ENCODE measurements around the gene IRAK4.
A peak's percentile ranks its signal among the peaks of the same experiment; 100 is the strongest.

The IRAK4 gene

DNA sequence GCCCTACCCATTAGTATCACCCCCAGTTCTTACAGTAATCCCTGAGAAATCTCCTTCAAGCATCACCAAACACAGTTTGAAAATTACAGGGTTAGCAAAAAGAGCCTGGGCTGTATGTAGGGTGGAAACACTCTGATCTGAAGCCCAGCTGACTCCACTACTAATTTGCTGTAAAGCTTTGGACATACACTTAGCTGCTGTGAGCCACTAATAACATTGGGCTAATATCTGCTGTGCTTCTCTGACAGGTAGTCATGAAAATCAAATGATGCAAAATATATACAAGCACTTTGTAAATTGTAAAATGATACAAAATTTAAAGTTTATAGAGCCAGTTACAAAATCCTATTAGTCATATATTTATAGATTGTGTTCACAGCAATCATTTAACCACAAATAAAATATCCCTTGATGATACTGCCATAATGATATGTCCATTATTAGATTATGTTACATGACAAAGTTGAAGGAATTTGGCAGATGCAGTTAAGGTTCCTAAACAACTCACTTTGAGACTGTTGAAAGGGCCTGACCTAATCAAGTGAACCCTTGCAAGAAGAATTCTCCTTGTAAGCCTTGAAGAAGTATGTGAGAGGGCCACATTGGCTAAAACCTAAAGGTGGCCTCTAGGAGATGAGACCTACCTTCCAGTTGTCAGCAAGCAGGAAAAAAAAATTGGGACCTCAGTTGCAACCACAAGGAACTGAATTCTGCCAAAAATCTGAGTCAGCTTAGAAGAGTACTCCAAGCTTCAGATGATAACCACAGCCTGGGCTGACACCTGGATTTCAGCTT is 28.3 kb downstream of the IRAK4 start:
- no peaks in the 10 kb centered on the region for H3K4me1 ChIP-seq (ENCODE audit: control insufficient read depth, insufficient read depth, low read length)
- no peaks in the 10 kb centered on the region for H3K27me3 ChIP-seq (ENCODE audit: control insufficient read depth, insufficient read depth, low read length)
- no peak overlapping the region for H3K27ac ChIP-seq (ENCODE audit: low read depth, low read length)
- no peak overlapping the region for H3K9ac ChIP-seq (ENCODE audit: low read length)
- H3K36me3 ChIP-seq (ENCODE audit: control insufficient read depth, insufficient read depth, low read length) = peaks cover 15% of the 10 kb centered on the region
- no peak overlapping the region for H3K4me3 ChIP-seq (ENCODE audit: low read length)

DNA sequence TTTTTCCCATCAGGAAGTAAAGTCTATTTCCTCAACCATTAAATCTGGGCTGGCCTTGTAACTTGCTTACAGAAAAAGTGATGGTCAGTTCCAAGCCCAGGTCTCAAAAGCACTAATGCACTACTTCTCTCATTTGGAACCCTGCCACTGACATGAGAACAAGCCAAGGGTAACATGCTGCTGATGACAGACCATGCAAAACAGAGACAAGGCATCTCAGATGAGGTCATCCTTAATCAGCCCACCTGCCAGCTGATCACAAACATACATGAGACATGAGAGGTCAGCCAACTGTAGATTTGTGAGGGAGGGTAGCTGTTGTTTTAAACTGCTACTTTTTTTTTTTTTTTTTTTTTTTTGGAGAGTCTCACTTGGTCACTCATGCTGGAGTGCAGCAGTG is 31.2 kb downstream of the IRAK4 start:
- Histone ChIP-seq H3K4me3 (ENCODE audit: low read length) (no peak overlapping the region), H3K27me3 (ENCODE audit: control insufficient read depth, insufficient read depth, low read length) (no peaks in the 10 kb centered on the region), H3K9ac (ENCODE audit: low read length) (no peak overlapping the region), H3K27ac (ENCODE audit: low read depth, low read length) (no peak overlapping the region), H3K36me3 (ENCODE audit: control insufficient read depth, insufficient read depth, low read length) (peaks cover 7% of the 10 kb centered on the region), H3K4me1 (ENCODE audit: control insufficient read depth, insufficient read depth, low read length) (no peaks in the 10 kb centered on the region)

DNA sequence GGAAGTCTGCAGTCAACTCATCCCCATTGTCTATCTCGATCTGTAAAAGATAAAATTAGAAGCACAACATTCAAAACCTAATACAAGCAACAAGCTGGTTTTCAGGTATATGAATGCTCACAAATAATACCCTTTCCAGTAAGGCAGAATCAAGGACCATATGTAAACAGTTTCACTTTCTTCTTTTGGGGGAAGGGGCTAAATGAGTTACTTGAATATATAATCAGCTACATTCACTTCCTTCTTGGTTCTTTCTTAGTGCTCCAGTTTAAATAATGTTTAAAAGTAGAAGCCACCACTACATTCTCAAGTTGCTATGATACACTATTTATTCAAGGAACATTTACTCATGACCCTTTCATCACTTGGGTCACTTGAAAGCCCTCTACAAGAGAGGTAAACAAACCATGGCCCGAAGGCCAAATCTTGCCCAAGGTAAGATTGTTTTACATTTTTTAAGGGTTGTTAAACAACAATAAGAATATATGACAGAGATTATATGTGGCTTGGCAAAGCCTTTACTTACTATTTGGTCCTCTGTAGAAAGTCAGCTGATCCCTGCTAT is 37.0 kb downstream of the IRAK4 start:
- Histone ChIP-seq H3K27ac (ENCODE audit: low read depth, low read length) (no peak overlapping the region), H3K36me3 (ENCODE audit: control insufficient read depth, insufficient read depth, low read length) (peaks cover 6% of the 10 kb centered on the region), H3K4me3 (ENCODE audit: low read length) (no peak overlapping the region), H3K27me3 (ENCODE audit: control insufficient read depth, insufficient read depth, low read length) (no peaks in the 10 kb centered on the region), H3K9ac (ENCODE audit: low read length) (no peak overlapping the region), H3K4me1 (ENCODE audit: control insufficient read depth, insufficient read depth, low read length) (no peaks in the 10 kb centered on the region)

DNA sequence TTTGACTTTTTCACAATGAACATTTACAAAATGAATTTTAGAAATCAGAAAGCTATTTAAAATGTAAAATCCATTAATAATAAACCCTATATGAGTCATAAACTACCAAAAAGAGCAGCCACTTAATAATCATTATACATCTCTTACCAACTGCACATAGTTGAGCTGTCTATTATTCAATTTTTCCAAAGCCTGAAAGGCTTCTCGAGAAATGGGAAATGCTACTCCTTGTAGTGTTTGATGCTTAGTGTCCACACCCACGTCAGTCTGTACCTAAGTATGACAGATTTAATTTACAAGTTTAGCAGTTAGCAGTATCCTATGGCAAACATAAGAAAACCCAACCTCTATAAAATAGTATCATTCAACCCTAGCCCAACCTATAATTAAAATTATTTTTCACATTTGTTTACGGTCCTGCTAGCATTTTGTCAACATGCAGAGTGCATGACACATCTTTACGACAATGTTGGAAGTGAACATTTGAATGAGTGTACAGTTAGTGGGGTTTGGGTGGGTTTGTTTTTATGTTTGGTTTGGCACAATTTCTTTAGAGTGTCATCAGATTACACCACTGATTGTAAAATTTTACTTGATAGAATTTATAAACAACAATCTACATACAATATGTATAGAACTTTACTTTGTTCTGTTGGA is 38.9 kb downstream of the IRAK4 start:
- no peaks in the 10 kb centered on the region for H3K27me3 ChIP-seq (ENCODE audit: control insufficient read depth, insufficient read depth, low read length)
- no peak overlapping the region for H3K27ac ChIP-seq (ENCODE audit: low read depth, low read length)
- no peak overlapping the region for H3K4me3 ChIP-seq (ENCODE audit: low read length)
- H3K4me1 ChIP-seq (ENCODE audit: control insufficient read depth, insufficient read depth, low read length) = no peaks in the 10 kb centered on the region
- H3K9ac ChIP-seq (ENCODE audit: low read length) = no peak overlapping the region
- peaks cover 7% of the 10 kb centered on the region for H3K36me3 ChIP-seq (ENCODE audit: control insufficient read depth, insufficient read depth, low read length)

DNA sequence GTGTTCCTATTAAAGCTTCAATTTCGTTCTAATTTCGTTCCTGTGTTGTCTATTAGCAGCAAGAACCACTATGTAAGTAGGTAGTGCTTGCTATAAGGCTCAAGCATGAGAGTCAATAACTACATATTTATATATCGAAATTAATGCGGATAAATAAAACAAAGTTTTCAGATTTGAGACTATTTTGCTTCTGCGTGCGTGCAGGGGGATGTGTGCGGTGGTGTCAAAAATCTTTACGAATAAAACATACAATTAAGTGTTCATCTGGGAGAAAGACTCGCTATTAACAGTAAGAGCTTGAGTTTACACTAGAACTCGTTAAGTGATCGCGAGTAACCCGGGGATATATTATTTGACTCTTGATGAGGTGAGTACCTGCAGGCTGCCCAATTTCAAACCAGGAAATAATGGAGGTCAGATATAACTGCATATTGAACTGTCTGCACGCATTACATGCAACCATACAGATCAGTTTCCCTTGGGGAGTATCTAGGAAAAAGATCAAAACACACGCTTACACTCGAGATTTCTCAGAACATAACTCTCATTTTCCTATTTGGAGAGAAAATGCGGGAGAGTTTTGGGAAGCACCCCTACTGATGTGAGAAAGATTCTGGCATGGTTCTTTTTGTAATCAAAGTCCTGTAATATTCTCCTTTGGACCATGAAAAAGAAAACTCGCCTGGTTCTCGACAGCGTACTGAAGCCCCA is 46.6 kb downstream of the IRAK4 start:
- H3K27me3 ChIP-seq (ENCODE audit: control insufficient read depth, insufficient read depth, low read length) = no peaks in the 10 kb centered on the region
- peak overlapping the region; percentile 99 for H3K27ac ChIP-seq (ENCODE audit: low read depth, low read length)
- peaks cover 2% of the 10 kb centered on the region for H3K36me3 ChIP-seq (ENCODE audit: control insufficient read depth, insufficient read depth, low read length)
- peak overlapping the region; percentile 83 for H3K4me3 ChIP-seq (ENCODE audit: low read length)
- H3K9ac ChIP-seq (ENCODE audit: low read length) = peak overlapping the region; percentile 79
- H3K4me1 ChIP-seq (ENCODE audit: control insufficient read depth, insufficient read depth, low read length) = peaks cover 3% of the 10 kb centered on the region

DNA sequence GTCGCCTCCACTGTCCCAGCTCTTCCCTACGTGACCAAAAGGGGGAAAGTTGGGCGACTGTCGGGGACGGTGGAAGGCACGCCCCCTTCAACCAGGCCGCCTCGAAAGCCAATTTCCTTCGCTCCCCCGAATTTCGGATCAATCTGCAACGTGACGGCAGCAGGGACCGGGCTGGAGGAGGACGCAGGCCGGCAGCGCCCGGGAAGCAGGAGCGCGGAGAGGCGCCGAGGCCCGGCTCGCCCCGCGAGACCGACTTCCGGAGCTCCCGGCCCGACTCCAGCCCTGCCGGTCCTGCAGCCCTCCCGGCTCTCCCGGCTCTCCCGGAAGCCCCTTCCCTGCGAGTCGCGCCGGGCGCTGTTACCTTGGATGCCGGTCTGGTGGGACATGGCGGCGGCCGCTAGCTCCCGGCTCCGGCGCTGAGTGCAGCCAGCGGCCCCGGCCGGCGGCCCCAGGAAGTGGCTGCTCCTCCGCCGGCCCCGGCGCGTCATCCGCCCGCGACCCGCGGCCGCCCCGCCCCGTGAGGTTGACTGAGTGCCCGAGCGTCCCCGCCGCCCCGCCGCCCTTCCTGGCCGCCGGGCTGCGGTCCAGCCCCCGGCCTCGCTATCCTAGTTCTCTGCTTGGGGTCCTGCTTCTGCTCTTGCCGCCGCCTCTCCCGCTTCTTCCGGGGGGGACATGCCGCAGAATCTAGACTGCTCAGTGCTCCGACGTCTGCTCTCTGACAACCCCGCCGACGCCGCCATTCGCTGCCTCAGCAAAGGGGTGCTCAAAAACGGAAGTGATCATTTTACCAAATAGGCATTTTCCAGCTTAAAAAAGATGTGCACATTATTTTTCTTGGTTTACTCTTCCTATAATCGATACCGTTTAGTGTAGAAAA is 47.3 kb downstream of the IRAK4 start, which contains the start of gene TWF1:
Gene TWF1, minus strand, starts transcription at position 458 of the 877 bp plus-strand sequence. Its CDS starts 72 bp downstream, at position 386.
- no peaks in the 10 kb centered on the region for H3K27me3 ChIP-seq (ENCODE audit: control insufficient read depth, insufficient read depth, low read length)
- peak within 1 kb of the TSS; percentile 99 for H3K27ac ChIP-seq (ENCODE audit: low read depth, low read length)
- peak within 1 kb of the TSS; percentile 83 for H3K4me3 ChIP-seq (ENCODE audit: low read length)
- peak within 1 kb of the TSS; percentile 79 for H3K9ac ChIP-seq (ENCODE audit: low read length)
- H3K36me3 ChIP-seq (ENCODE audit: control insufficient read depth, insufficient read depth, low read length) = peaks cover 2% of the 10 kb centered on the region
- H3K4me1 ChIP-seq (ENCODE audit: control insufficient read depth, insufficient read depth, low read length) = peaks cover 3% of the 10 kb centered on the region

DNA sequence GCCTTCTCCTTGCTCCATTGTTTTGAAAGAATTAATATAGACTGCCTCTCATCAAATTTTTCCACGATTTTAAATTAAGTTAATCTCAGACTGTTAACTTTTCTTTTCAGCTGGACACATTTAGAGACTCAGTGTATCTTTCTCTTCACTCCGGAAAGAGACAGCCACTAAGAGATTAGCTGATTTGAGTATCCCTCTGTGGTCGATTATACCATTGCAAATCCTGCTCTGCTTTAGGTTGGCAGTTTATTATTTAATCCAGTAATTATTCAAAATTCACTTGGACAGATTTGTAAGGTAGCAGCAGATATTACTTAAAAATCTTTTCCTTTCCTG is 48.0 kb downstream of the IRAK4 start:
- Histone ChIP-seq H3K4me1 (ENCODE audit: control insufficient read depth, insufficient read depth, low read length) (peaks cover 3% of the 10 kb centered on the region), H3K4me3 (ENCODE audit: low read length) (peak overlapping the region; percentile 74), H3K36me3 (ENCODE audit: control insufficient read depth, insufficient read depth, low read length) (peaks cover 2% of the 10 kb centered on the region), H3K27ac (ENCODE audit: low read depth, low read length) (peak overlapping the region; percentile 99), H3K9ac (ENCODE audit: low read length) (peak overlapping the region; percentile 60), H3K27me3 (ENCODE audit: control insufficient read depth, insufficient read depth, low read length) (no peaks in the 10 kb centered on the region)

DNA sequence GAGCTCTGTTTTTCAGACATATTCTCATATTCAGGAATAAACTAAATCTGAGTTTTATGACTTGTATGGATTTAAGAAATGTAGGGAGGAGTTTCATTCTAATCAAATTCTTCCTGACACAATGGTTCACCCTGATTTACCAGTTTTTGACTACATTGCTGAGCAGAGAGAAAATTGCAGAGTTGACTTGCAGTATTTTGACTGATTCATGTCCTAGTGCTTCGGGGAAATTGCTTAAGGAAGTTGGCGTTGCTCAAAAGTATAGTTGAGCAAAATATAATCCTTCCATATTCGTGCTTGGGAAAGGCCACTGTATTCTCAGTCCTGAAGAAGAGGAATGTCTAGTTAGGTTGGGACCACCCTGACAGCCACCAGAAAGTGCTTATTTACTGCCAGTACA is 48.6 kb downstream of the IRAK4 start:
- Histone ChIP-seq H3K4me3 (ENCODE audit: low read length) (no peak overlapping the region), H3K27ac (ENCODE audit: low read depth, low read length) (no peak overlapping the region), H3K27me3 (ENCODE audit: control insufficient read depth, insufficient read depth, low read length) (no peaks in the 10 kb centered on the region), H3K4me1 (ENCODE audit: control insufficient read depth, insufficient read depth, low read length) (peaks cover 3% of the 10 kb centered on the region), H3K9ac (ENCODE audit: low read length) (no peak overlapping the region), H3K36me3 (ENCODE audit: control insufficient read depth, insufficient read depth, low read length) (no peaks in the 10 kb centered on the region)

DNA sequence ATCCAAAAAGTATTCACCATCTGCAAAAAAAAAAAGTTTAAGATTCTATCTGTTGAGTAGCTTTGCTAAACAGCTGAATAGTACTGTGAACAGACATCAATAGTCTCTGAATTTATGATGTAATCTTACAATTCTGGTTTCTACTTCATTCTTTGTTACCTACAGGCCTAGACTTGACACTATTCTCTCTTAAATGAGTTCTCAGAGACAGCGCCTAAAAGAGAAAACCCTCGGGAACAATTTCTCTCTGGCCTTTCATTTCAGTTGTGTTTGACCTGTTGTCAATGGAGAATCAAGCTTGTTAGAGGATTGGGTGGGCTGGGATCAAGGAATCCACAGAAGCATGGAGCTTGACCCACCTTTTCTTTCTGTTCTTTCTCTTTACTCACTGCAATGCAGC is 53.3 kb downstream of the IRAK4 start:
- Histone ChIP-seq H3K4me3 (ENCODE audit: low read length) (no peak overlapping the region), H3K36me3 (ENCODE audit: control insufficient read depth, insufficient read depth, low read length) (no peaks in the 10 kb centered on the region), H3K27me3 (ENCODE audit: control insufficient read depth, insufficient read depth, low read length) (no peaks in the 10 kb centered on the region), H3K27ac (ENCODE audit: low read depth, low read length) (no peak overlapping the region), H3K4me1 (ENCODE audit: control insufficient read depth, insufficient read depth, low read length) (no peaks in the 10 kb centered on the region), H3K9ac (ENCODE audit: low read length) (no peak overlapping the region)

DNA sequence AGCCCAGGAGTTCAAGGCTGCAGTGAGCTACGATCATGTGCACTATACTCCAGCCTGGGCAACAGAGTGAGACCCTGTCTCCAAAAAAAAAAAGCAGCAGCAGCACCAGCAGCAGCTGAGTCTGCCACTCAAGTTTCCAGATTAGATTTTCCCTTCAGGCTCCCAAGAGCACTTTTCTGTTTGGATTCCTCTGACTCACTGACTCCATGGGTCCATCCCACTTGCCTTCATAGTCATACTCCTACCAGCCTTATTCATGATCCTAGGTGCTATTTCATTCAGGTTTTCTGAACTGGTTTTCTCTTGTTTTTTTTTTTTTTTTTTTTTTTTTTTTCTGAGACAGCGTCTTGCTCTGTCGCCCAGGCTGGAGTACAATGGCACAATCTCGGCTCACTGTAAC is 54.2 kb downstream of the IRAK4 start:
- Histone ChIP-seq H3K4me3 (ENCODE audit: low read length) (no peak overlapping the region), H3K36me3 (ENCODE audit: control insufficient read depth, insufficient read depth, low read length) (no peaks in the 10 kb centered on the region), H3K27ac (ENCODE audit: low read depth, low read length) (no peak overlapping the region), H3K9ac (ENCODE audit: low read length) (no peak overlapping the region), H3K4me1 (ENCODE audit: control insufficient read depth, insufficient read depth, low read length) (no peaks in the 10 kb centered on the region), H3K27me3 (ENCODE audit: control insufficient read depth, insufficient read depth, low read length) (no peaks in the 10 kb centered on the region)

DNA sequence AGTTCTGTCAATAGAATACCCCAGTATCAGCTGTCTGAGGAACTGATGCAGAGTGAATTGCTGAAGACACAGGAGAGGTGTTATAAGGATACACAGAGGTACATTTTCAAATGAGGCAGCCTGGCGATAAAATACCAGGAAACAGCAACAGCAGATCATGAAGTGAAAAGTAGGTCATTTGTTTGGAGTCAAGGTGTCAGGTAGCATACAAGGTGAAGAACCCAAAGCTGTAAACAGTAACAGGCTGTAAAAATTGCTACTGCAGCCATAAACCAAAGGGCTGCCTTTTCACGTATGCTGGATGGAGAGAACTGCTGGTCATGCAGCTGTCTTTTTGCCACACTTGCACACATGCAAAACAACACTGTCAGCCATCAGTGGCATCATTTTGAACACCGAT is 56.7 kb downstream of the IRAK4 start:
- Histone ChIP-seq H3K36me3 (ENCODE audit: control insufficient read depth, insufficient read depth, low read length) (no peaks in the 10 kb centered on the region), H3K4me3 (ENCODE audit: low read length) (no peak overlapping the region), H3K9ac (ENCODE audit: low read length) (no peak overlapping the region), H3K27ac (ENCODE audit: low read depth, low read length) (no peak overlapping the region), H3K27me3 (ENCODE audit: control insufficient read depth, insufficient read depth, low read length) (no peaks in the 10 kb centered on the region), H3K4me1 (ENCODE audit: control insufficient read depth, insufficient read depth, low read length) (no peaks in the 10 kb centered on the region)

DNA sequence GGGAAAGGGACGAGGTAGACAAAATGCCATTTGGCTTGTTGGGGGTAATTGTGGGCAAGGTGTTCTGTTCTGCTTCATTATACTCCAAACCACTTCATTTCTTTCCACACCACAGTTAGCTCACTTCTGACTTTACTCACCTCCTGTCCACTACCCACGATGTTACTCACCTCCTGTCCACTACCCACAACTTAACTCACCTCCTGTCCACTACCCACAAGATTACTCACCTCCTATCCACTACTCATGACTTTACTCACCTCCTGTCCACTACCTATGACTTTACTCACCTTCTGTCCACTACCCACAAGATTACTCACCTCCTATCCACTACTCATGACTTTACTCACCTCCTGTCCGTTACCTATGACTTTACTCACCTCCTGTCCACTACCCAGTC is 57.4 kb downstream of the IRAK4 start:
- Histone ChIP-seq H3K27me3 (ENCODE audit: control insufficient read depth, insufficient read depth, low read length) (no peaks in the 10 kb centered on the region), H3K36me3 (ENCODE audit: control insufficient read depth, insufficient read depth, low read length) (no peaks in the 10 kb centered on the region), H3K4me3 (ENCODE audit: low read length) (no peak overlapping the region), H3K27ac (ENCODE audit: low read depth, low read length) (no peak overlapping the region), H3K4me1 (ENCODE audit: control insufficient read depth, insufficient read depth, low read length) (no peaks in the 10 kb centered on the region), H3K9ac (ENCODE audit: low read length) (no peak overlapping the region)
